ENCODE results near the gene PLEKHG3.

PLEKHG3 gene

DNA sequence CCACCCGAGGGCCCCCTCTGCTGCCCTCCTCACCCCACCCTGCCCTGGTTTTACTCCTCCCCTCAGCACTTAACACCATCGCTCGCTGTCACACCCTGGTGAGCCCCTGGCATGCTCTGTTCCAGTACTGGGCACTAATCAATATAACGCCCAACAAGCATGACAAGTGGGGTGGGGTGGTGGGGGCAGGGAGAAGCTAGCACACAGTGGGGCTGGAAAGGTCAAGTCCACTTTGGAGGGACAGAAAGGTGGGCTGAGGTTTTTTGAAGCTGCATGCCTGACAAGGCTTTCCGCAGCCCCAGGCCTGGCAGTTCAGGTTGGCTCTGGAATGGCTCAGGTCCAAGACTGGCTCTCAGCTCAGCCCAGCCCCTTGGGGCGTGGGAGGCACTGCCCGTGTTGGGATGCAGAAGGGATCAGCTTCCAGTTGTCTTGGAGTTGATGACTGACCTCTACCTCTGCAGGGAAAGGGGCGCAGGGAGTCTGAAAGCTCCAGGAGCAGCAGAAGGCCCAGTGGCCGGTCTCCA lies 34.1 kb downstream of the PLEKHG3 start:
- Histone ChIP-seq H3K4me1 (ENCODE audit: control insufficient read depth, insufficient read depth, low read depth, low read length) (peaks cover 27% of the 10 kb centered on the region), H4K91ac (ENCODE audit: low read length) (no peak overlapping the region), H2BK5ac (ENCODE audit: low read depth, low read length, poor library complexity, severe bottlenecking) (no peak overlapping the region), H3K18ac (ENCODE audit: low read depth in 1 of 2, low read length in 2 of 2) (no peak overlapping the region), H3K79me1 (replicated peaks; ENCODE audit: low read length, poor library complexity, severe bottlenecking) (peaks cover 72% of the 10 kb centered on the region), H3K9ac (ENCODE audit: low read length) (no peak overlapping the region), H2AFZ (ENCODE audit: low read depth, low read length) (no peak overlapping the region), H3K36me3 (ENCODE audit: control insufficient read depth in 1 of 2, insufficient read depth in 2 of 2, low read depth in 1 of 2, low read length in 2 of 2) (peaks cover 0 to 88% of the 10 kb centered on the region in 2 experiments), H3K27me3 (ENCODE audit: control insufficient read depth in 1 of 2, insufficient read depth in 1 of 2, low read length in 2 of 2) (no peaks in the 10 kb centered on the region), H3K9me3 (ENCODE audit: control insufficient read depth, low read length) (no peaks in the 10 kb centered on the region), H3K27ac (ENCODE audit: low read length, poor library complexity, severe bottlenecking) (no peak overlapping the region), H3K4me3 (ENCODE audit: insufficient read depth in 1 of 2, low read depth in 1 of 2, low read length in 2 of 2) (no peak overlapping the region), H2BK15ac (ENCODE audit: low read depth, poor library complexity, severe bottlenecking) (no peak overlapping the region), H2AK5ac (ENCODE audit: low read length, severe bottlenecking) (no peak overlapping the region), H3K4me2 (ENCODE audit: low read length, poor library complexity, severe bottlenecking) (no peak overlapping the region), H2BK120ac (ENCODE audit: low read depth, low read length) (no peak overlapping the region), H2BK12ac (ENCODE audit: low read length in 2 of 2) (no peak overlapping the region), H3K4ac (ENCODE audit: low read depth in 1 of 2, low read length in 2 of 2) (no peak overlapping the region), H3K14ac (ENCODE audit: low read length in 2 of 2) (no peak overlapping the region), H4K8ac (ENCODE audit: low read length) (no peak overlapping the region), H3K23ac (ENCODE audit: low read length in 2 of 2) (no peak overlapping the region)
- 96% methylated on average over 9 of the region's 9 CpGs for WGBS
- no peak for DNase-seq

DNA sequence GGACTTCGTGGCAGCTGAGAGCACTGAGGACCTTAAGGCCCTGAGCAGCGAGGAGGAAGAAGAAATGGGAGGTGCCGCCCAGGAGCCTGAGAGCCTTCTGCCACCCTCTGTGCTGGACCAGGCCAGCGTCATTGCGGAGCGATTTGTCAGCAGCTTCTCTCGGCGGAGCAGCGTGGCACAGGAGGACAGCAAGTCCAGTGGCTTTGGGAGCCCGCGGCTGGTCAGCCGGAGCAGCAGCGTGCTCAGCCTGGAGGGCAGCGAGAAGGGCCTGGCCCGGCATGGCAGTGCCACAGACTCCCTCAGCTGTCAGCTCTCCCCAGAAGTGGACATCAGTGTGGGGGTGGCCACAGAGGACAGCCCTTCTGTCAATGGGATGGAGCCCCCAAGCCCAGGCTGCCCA lies 37.0 kb downstream of the PLEKHG3 start:
- H3K14ac ChIP-seq (ENCODE audit: low read length in 2 of 2), result no peak overlapping the region
- no peak overlapping the region for H3K9ac ChIP-seq (ENCODE audit: low read length)
- H3K4ac ChIP-seq (ENCODE audit: low read depth in 1 of 2, low read length in 2 of 2), result no peak overlapping the region
- H3K18ac ChIP-seq (ENCODE audit: low read depth in 1 of 2, low read length in 2 of 2), result no peak overlapping the region
- no peak overlapping the region for H3K4me3 ChIP-seq (ENCODE audit: insufficient read depth in 1 of 2, low read depth in 1 of 2, low read length in 2 of 2)
- H3K9me3 ChIP-seq (ENCODE audit: control insufficient read depth, low read length), result no peaks in the 10 kb centered on the region
- no peak for DNase-seq
- no peak overlapping the region for H3K4me2 ChIP-seq (ENCODE audit: low read length, poor library complexity, severe bottlenecking)
- no peak overlapping the region for H2BK12ac ChIP-seq (ENCODE audit: low read length in 2 of 2)
- H3K27me3 ChIP-seq (ENCODE audit: control insufficient read depth in 1 of 2, insufficient read depth in 1 of 2, low read length in 2 of 2), result peaks cover 0 to 4% of the 10 kb centered on the region in 2 experiments
- H2BK15ac ChIP-seq (ENCODE audit: low read depth, poor library complexity, severe bottlenecking), result no peak overlapping the region
- no peak overlapping the region for H3K23ac ChIP-seq (ENCODE audit: low read length in 2 of 2)
- peaks cover 0 to 87% of the 10 kb centered on the region in 2 experiments for H3K36me3 ChIP-seq (ENCODE audit: control insufficient read depth in 1 of 2, insufficient read depth in 2 of 2, low read depth in 1 of 2, low read length in 2 of 2)
- H3K79me1 ChIP-seq (replicated peaks; ENCODE audit: low read length, poor library complexity, severe bottlenecking), result peaks cover 69% of the 10 kb centered on the region
- H4K8ac ChIP-seq (ENCODE audit: low read length), result no peak overlapping the region
- no peak overlapping the region for H2AFZ ChIP-seq (ENCODE audit: low read depth, low read length)
- 98% methylated on average over 15 of the region's 15 CpGs for WGBS
- no peak overlapping the region for H2AK5ac ChIP-seq (ENCODE audit: low read length, severe bottlenecking)
- H4K91ac ChIP-seq (ENCODE audit: low read length), result no peak overlapping the region
- peaks cover 29% of the 10 kb centered on the region for H3K4me1 ChIP-seq (ENCODE audit: control insufficient read depth, insufficient read depth, low read depth, low read length)
- no peak overlapping the region for H3K27ac ChIP-seq (ENCODE audit: low read length, poor library complexity, severe bottlenecking)
- no peak overlapping the region for H2BK5ac ChIP-seq (ENCODE audit: low read depth, low read length, poor library complexity, severe bottlenecking)
- H2BK120ac ChIP-seq (ENCODE audit: low read depth, low read length), result no peak overlapping the region

DNA sequence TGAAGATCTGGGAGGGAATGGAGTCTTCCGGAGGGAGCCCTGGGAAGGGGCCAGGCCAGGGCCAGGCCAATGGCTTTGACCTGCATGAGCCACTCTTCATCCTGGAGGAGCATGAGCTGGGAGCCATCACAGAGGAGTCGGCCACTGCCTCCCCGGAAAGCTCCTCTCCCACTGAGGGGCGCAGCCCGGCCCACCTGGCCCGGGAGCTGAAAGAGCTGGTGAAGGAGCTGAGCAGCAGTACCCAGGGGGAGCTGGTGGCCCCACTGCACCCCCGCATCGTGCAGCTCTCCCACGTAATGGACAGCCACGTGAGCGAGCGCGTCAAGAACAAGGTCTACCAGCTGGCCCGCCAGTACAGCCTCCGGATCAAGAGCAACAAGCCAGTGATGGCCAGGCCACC lies 37.7 kb downstream of the PLEKHG3 start:
- Histone ChIP-seq H3K14ac (ENCODE audit: low read length in 2 of 2) (no peak overlapping the region), H2AFZ (ENCODE audit: low read depth, low read length) (no peak overlapping the region), H3K9ac (ENCODE audit: low read length) (no peak overlapping the region), H3K9me3 (ENCODE audit: control insufficient read depth, low read length) (no peaks in the 10 kb centered on the region), H2BK15ac (ENCODE audit: low read depth, poor library complexity, severe bottlenecking) (no peak overlapping the region), H3K4me2 (ENCODE audit: low read length, poor library complexity, severe bottlenecking) (no peak overlapping the region), H3K4me1 (ENCODE audit: control insufficient read depth, insufficient read depth, low read depth, low read length) (peaks cover 29% of the 10 kb centered on the region), H3K23ac (ENCODE audit: low read length in 2 of 2) (no peak overlapping the region), H3K27ac (ENCODE audit: low read length, poor library complexity, severe bottlenecking) (no peak overlapping the region), H2AK5ac (ENCODE audit: low read length, severe bottlenecking) (no peak overlapping the region), H2BK12ac (ENCODE audit: low read length in 2 of 2) (no peak overlapping the region), H2BK5ac (ENCODE audit: low read depth, low read length, poor library complexity, severe bottlenecking) (no peak overlapping the region), H3K27me3 (ENCODE audit: control insufficient read depth in 1 of 2, insufficient read depth in 1 of 2, low read length in 2 of 2) (peaks cover 0 to 12% of the 10 kb centered on the region in 2 experiments), H4K8ac (ENCODE audit: low read length) (no peak overlapping the region), H2BK120ac (ENCODE audit: low read depth, low read length) (no peak overlapping the region), H4K91ac (ENCODE audit: low read length) (no peak overlapping the region), H3K18ac (ENCODE audit: low read depth in 1 of 2, low read length in 2 of 2) (no peak overlapping the region), H3K79me1 (replicated peaks; ENCODE audit: low read length, poor library complexity, severe bottlenecking) (peaks cover 62% of the 10 kb centered on the region), H3K36me3 (ENCODE audit: control insufficient read depth in 1 of 2, insufficient read depth in 2 of 2, low read depth in 1 of 2, low read length in 2 of 2) (peaks cover 0 to 81% of the 10 kb centered on the region in 2 experiments), H3K4ac (ENCODE audit: low read depth in 1 of 2, low read length in 2 of 2) (no peak overlapping the region), H3K4me3 (ENCODE audit: insufficient read depth in 1 of 2, low read depth in 1 of 2, low read length in 2 of 2) (no peak overlapping the region)
- DNase-seq, result no peak
- WGBS, result over 99% methylated on average over 15 of the region's 15 CpGs

DNA sequence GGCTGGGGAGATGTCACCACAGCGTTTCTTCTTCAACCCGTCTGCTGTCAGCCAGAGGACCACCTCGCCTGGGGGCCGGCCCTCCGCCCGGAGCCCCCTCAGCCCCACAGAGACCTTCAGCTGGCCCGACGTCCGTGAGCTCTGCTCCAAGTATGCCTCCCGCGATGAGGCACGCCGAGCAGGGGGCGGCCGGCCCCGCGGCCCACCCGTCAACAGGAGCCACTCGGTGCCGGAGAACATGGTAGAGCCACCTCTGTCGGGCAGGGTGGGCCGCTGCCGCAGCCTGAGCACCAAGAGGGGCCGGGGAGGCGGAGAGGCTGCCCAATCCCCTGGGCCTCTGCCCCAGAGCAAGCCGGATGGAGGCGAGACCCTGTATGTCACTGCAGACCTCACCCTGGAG lies 38.8 kb downstream of the PLEKHG3 start:
- Histone ChIP-seq H2BK15ac (ENCODE audit: low read depth, poor library complexity, severe bottlenecking) (no peak overlapping the region), H2BK120ac (ENCODE audit: low read depth, low read length) (no peak overlapping the region), H2BK5ac (ENCODE audit: low read depth, low read length, poor library complexity, severe bottlenecking) (no peak overlapping the region), H3K4me3 (ENCODE audit: insufficient read depth in 1 of 2, low read depth in 1 of 2, low read length in 2 of 2) (no peak overlapping the region), H3K4me2 (ENCODE audit: low read length, poor library complexity, severe bottlenecking) (no peak overlapping the region), H2BK12ac (ENCODE audit: low read length in 2 of 2) (no peak overlapping the region), H4K91ac (ENCODE audit: low read length) (no peak overlapping the region), H3K23ac (ENCODE audit: low read length in 2 of 2) (no peak overlapping the region), H3K36me3 (ENCODE audit: control insufficient read depth in 1 of 2, insufficient read depth in 2 of 2, low read depth in 1 of 2, low read length in 2 of 2) (peaks cover 0 to 81% of the 10 kb centered on the region in 2 experiments), H3K9ac (ENCODE audit: low read length) (no peak overlapping the region), H2AK5ac (ENCODE audit: low read length, severe bottlenecking) (no peak overlapping the region), H3K14ac (ENCODE audit: low read length in 2 of 2) (no peak overlapping the region), H3K27me3 (ENCODE audit: control insufficient read depth in 1 of 2, insufficient read depth in 1 of 2, low read length in 2 of 2) (peaks cover 0 to 17% of the 10 kb centered on the region in 2 experiments), H3K79me1 (replicated peaks; ENCODE audit: low read length, poor library complexity, severe bottlenecking) (peaks cover 57% of the 10 kb centered on the region), H3K4ac (ENCODE audit: low read depth in 1 of 2, low read length in 2 of 2) (no peak overlapping the region), H4K8ac (ENCODE audit: low read length) (no peak overlapping the region), H2AFZ (ENCODE audit: low read depth, low read length) (no peak overlapping the region), H3K18ac (ENCODE audit: low read depth in 1 of 2, low read length in 2 of 2) (no peak overlapping the region), H3K27ac (ENCODE audit: low read length, poor library complexity, severe bottlenecking) (no peak overlapping the region), H3K9me3 (ENCODE audit: control insufficient read depth, low read length) (no peaks in the 10 kb centered on the region), H3K4me1 (ENCODE audit: control insufficient read depth, insufficient read depth, low read depth, low read length) (peaks cover 26% of the 10 kb centered on the region)
- DNase-seq, result no peak
- WGBS, result 96% methylated on average over 27 of the region's 27 CpGs
